ENCODE data around the gene CKM. TPM values are rescaled to one million over a fixed set of nuclear protein-coding genes. Genes with fewer than 3 reads are reported as not detected.

Gene CKM
- total RNA-seq (2014; rRNA removed) = not detected in 2 replicates
- percentile 10 among the genes with signal in this experiment for Bru-seq, nascent RNA
- percentile 2 among the genes with signal in this experiment for BruChase-seq, experiment 1, labeled RNA remaining after a 6-hour chase
- percentile 5 among the genes with signal in this experiment for BruChase-seq, experiment 2, labeled RNA remaining after a 2-hour chase
- long read RNA-seq = 0 reads

DNA sequence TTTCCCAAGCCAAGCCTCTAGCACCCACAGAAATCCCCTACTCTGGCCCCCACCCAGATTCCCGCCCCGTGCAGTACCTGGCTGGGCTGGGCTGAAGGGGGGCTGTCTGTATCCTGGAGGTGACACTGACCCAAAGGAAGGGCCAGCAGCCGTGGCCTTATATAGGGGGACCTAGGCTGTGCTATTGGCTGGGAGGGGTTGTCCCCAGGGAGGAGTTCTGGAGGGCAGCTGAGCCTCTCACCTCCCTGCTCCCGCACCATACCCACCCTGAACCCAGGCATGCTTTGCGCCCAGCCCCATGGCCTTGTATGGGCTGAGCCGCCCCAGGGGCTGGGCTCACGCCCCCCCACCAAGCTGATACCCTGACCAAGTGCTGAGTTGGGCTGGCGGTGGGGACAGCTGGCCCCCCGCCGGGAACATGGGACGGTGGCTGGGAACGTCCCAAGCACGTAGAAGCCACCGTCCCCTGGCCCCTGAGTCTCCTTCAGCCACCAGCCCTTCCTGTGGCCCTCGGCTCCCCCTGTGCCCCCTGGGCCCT lies at the start of gene CKM:
Gene CKM (minus strand): TSS at position 132 of the 538 bp plus-strand sequence. CDS start 3,162 bp downstream, outside the sequence.
- no peaks in the 10 kb centered on the region for H3K79me2 ChIP-seq (ENCODE audit: low read length)
- no peaks in the 10 kb centered on the region for H3K9me2 ChIP-seq (replicated peaks; ENCODE audit: low read length)
- no peaks in the 10 kb centered on the region for H4K20me1 ChIP-seq (ENCODE audit: low read length)
- H3K4me1 ChIP-seq (ENCODE audit: insufficient read depth, low read length) = no peaks in the 10 kb centered on the region
- H3K4me2 ChIP-seq (ENCODE audit: low read length) = no peak within 1 kb of the TSS
- intact Hi-C loops (cut with micrococcal nuclease) = no loop called here
- H2AFZ ChIP-seq (ENCODE audit: low read length) = no peak within 1 kb of the TSS
- DNase-seq (no peak), ATAC-seq (no peak)
- no peaks in the 10 kb centered on the region for H3F3A ChIP-seq (ENCODE audit: low read length, unreplicated experiment)
- H3K9ac ChIP-seq (ENCODE audit: low read length) = no peak within 1 kb of the TSS
- ChIA-PET CTCF (no interaction called here), POLR2A (ENCODE audit: unreplicated experiment) (no interaction called here)
- H3K27me3 ChIP-seq (ENCODE audit: low read length) = no peaks in the 10 kb centered on the region
- no peak within 1 kb of the TSS for H3K4me3 ChIP-seq (ENCODE audit: low read length)
- H3K9me3 ChIP-seq (ENCODE audit: low read length) = no peaks in the 10 kb centered on the region
- no TSS peak for BruUV-seq (replicated peaks)
- no peak within 1 kb of the TSS for H3K27ac ChIP-seq (ENCODE audit: low read length)
- TF ChIP-seq CTCF (conservative IDR thresholded peaks at IDR 0.05; ENCODE audit: low read depth, low read length) (no peak), EZH2phosphoT487 (IDR thresholded peaks at IDR 0.05; ENCODE audit: borderline replicate concordance, low read length) (no peak), EZH2 (IDR thresholded peaks at IDR 0.05; ENCODE audit: low read length, unreplicated experiment) (no peak)
- no peaks in the 10 kb centered on the region for H3K36me3 ChIP-seq (ENCODE audit: low read depth, low read length)

- no peaks in the 10 kb centered on the region for H3K9me2 ChIP-seq (replicated peaks; ENCODE audit: low read length)
- intact Hi-C loops (cut with micrococcal nuclease) = no loop called here
- no peaks in the 10 kb centered on the region for H3K27me3 ChIP-seq (ENCODE audit: low read length)
- DNase-seq (peak; percentile 98), ATAC-seq (peak; percentile 98)
- no peaks in the 10 kb centered on the region for H4K20me1 ChIP-seq (ENCODE audit: low read length)
- CTCF ChIA-PET = no interaction called here
- no peaks in the 10 kb centered on the region for H3F3A ChIP-seq (ENCODE audit: low read length, unreplicated experiment)
- POLR2A ChIA-PET (ENCODE audit: unreplicated experiment) = interaction anchor here (0.5 to 0.7 kb wide), 2 partner anchors 83 to 115 kb away, joined by 5 to 11 read pairs; no protein-coding TSS in a partner anchor
- peak within 1 kb of the TSS; percentile 93 for H3K4me2 ChIP-seq (ENCODE audit: low read length)
- H3K9me3 ChIP-seq (ENCODE audit: low read length) = no peaks in the 10 kb centered on the region
- peak within 1 kb of the TSS; percentile 74 for H3K9ac ChIP-seq (ENCODE audit: low read length)
- peak within 1 kb of the TSS; percentile 30; the same call in 1 of the 2 replicates for H3K27ac ChIP-seq (ENCODE audit: low read length)
- BruUV-seq (replicated peaks) = TSS peak; percentile 98
- peaks cover 29% of the 10 kb centered on the region for H3K79me2 ChIP-seq (ENCODE audit: low read length)
- peak within 1 kb of the TSS; percentile 76 for H2AFZ ChIP-seq (ENCODE audit: low read length)
- no peaks in the 10 kb centered on the region for H3K36me3 ChIP-seq (ENCODE audit: low read depth, low read length)
- peak within 1 kb of the TSS; percentile 94 for H3K4me3 ChIP-seq (ENCODE audit: low read length)
- TF ChIP-seq CTCF (conservative IDR thresholded peaks at IDR 0.05; ENCODE audit: low read depth, low read length) (no peak), EZH2 (IDR thresholded peaks at IDR 0.05; ENCODE audit: low read length, unreplicated experiment) (no peak), EZH2phosphoT487 (IDR thresholded peaks at IDR 0.05; ENCODE audit: borderline replicate concordance, low read length) (no peak)
- H3K4me1 ChIP-seq (ENCODE audit: insufficient read depth, low read length) = peaks cover 7% of the 10 kb centered on the region
Observed at GRCh38 chr19:45370410-45371204, 47.9 kb upstream of the CKM start, which contains the start of gene ERCC2. TSS of gene ERCC2 (minus strand) at chr19:45370573. CDS start at chr19:45370540, 33 bp downstream.

All from PC-3 (cell line).